GM23338 (cell line): Measurements from ENCODE around the gene GUCY1A1. TPM values are rescaled to one million over a fixed set of nuclear protein-coding genes. Genes with fewer than 3 reads are reported as not detected.
A peak's percentile ranks its signal among the peaks of the same experiment; 100 is the strongest.

ENCODE experiments used
- ATAC-seq: fragments of 200-7000 bp; cut with Tn5 transposase; 3 replicates; pipeline ENCODE4 v1.9.1; 2020
- DNase-seq: peaks from one replicate; pipeline ENCODE4 v3.0.0-alpha.2; 2015; ENCODE audit warnings: low spot score
- H2AFZ ChIP-seq: fragments of 200-600 bp; sonication (generic); 2 replicates; pipeline ENCODE4 v1.8.0; 2016; ENCODE audit warnings: antibody characterized with exemption, mild to moderate bottlenecking, moderate library complexity
- H3F3A ChIP-seq: fragments of 200-600 bp; sonication (generic); replicated peaks from 2 replicates; pipeline ENCODE4 v1.8.0; 2017; ENCODE audit warnings: antibody characterized with exemption, mixed run types, low read depth
- H3K27ac ChIP-seq: fragments of 200-600 bp; sonication (generic); 2 replicates; pipeline ENCODE4 v1.6.1; 2016; ENCODE audit warnings: low read depth
- H3K27me3 ChIP-seq: fragments of 200-600 bp; sonication (generic); 2 replicates; pipeline ENCODE4 v1.8.0; 2016; ENCODE audit warnings: mild to moderate bottlenecking, mixed run types, moderate library complexity; ENCODE audit not compliant: insufficient read depth
- H3K36me3 ChIP-seq: fragments of 200-600 bp; sonication (generic); 2 replicates; pipeline ENCODE4 v1.8.0; 2016; ENCODE audit warnings: mild to moderate bottlenecking; ENCODE audit not compliant: insufficient read depth
- H3K4me1 ChIP-seq: fragments of 200-600 bp; sonication (generic); 2 replicates; pipeline ENCODE4 v1.8.0; 2016; ENCODE audit warnings: mild to moderate bottlenecking, moderate library complexity; ENCODE audit not compliant: insufficient read depth
- H3K4me2 ChIP-seq: fragments of 200-600 bp; sonication (generic); 2 replicates; pipeline ENCODE4 v1.7.1; 2017; ENCODE audit warnings: mixed run types
- H3K4me3 ChIP-seq: fragments of 200-600 bp; sonication (generic); 2 replicates; pipeline ENCODE4 v1.6.1; 2016; ENCODE audit warnings: mixed run types
- H3K79me2 ChIP-seq: fragments of 200-600 bp; sonication (generic); replicated peaks from 2 replicates; pipeline ENCODE4 v1.8.0; 2017; ENCODE audit warnings: mild to moderate bottlenecking; ENCODE audit not compliant: insufficient read depth
- H3K9me2 ChIP-seq: fragments of 200-600 bp; sonication (generic); 2 replicates; pipeline ENCODE4 v1.8.0; 2017; ENCODE audit not compliant: insufficient read depth
- H4K20me1 ChIP-seq: fragments of 200-600 bp; sonication (generic); replicated peaks from 2 replicates; pipeline ENCODE4 v1.8.0; 2017; ENCODE audit warnings: mild to moderate bottlenecking; ENCODE audit not compliant: insufficient read depth
- H3K27ac Mint-ChIP-seq: 2 replicates; pipeline ENCODE4 v1.8.0; 2020; ENCODE audit warnings: inconsistent platforms, mild to moderate bottlenecking, moderate library complexity, mixed read lengths
- H3K27me3 Mint-ChIP-seq: 3 replicates; pipeline ENCODE4 v1.8.0; 2022; ENCODE audit warnings: low read depth, mild to moderate bottlenecking, moderate library complexity, mixed read lengths, inconsistent platforms; ENCODE audit not compliant: insufficient read depth, poor library complexity
- H3K36me3 Mint-ChIP-seq: 3 replicates; pipeline ENCODE4 v1.8.0; 2021; ENCODE audit warnings: low read depth, mild to moderate bottlenecking, inconsistent platforms, moderate library complexity, mixed read lengths
- H3K4me1 Mint-ChIP-seq: 3 replicates; pipeline ENCODE4 v1.8.0; 2020; ENCODE audit warnings: mild to moderate bottlenecking, inconsistent platforms, mixed read lengths
- H3K4me3 Mint-ChIP-seq: 3 replicates; pipeline ENCODE4 v1.8.0; 2021; ENCODE audit warnings: moderate library complexity, mild to moderate bottlenecking, inconsistent platforms, mixed read lengths
- H3K9me3 Mint-ChIP-seq: 3 replicates; pipeline ENCODE4 v1.8.0; 2020; ENCODE audit warnings: moderate library complexity, mild to moderate bottlenecking, inconsistent platforms, mixed read lengths
- CREB1 ChIP-seq: fragments of 250-450 bp; sonication (Bioruptor Pico); IDR thresholded peaks from 2 replicates; pipeline ENCODE4 v1.5.0; 2020; ENCODE audit warnings: low read depth, mild to moderate bottlenecking, moderate library complexity
- CTCF ChIP-seq, 2 experiments: fragments of 200-600 bp in 1 of 2; sonication (generic) in 1 of 2; conservative IDR thresholded peaks; 2 replicates each; pipeline versions ENCODE4 v1.5.1 to v1.6.1; 2016 to 2017; ENCODE audit warnings: antibody characterized with exemption in 2 of 2, low read depth in 2 of 2, mild to moderate bottlenecking in 2 of 2, moderate library complexity in 1 of 2
- EZH2 ChIP-seq: fragments of 200-600 bp; sonication (generic); IDR thresholded peaks from one replicate; pipeline ENCODE4 v1.8.0; 2017; ENCODE audit warnings: antibody characterized with exemption, mild to moderate bottlenecking, low read depth; ENCODE audit not compliant: unreplicated experiment
- EZH2phosphoT487 ChIP-seq: fragments of 200-600 bp; sonication (generic); IDR thresholded peaks from one replicate; pipeline ENCODE4 v1.8.1; 2018; ENCODE audit warnings: antibody characterized with exemption; ENCODE audit not compliant: unreplicated experiment
- NANOG ChIP-seq: IDR thresholded peaks from 2 replicates; pipeline ENCODE4 v1.6.1; 2016; ENCODE audit warnings: antibody characterized with exemption, borderline replicate concordance
- POLR2AphosphoS5 ChIP-seq: IDR thresholded peaks from 2 replicates; pipeline ENCODE4 v1.6.1; 2016; ENCODE audit warnings: antibody characterized with exemption, low read depth
- REST ChIP-seq: IDR thresholded peaks from one replicate; pipeline ENCODE4 v1.6.1; 2018; ENCODE audit warnings: antibody characterized with exemption; ENCODE audit not compliant: unreplicated experiment
- STAT1 ChIP-seq: IDR thresholded peaks from one replicate; pipeline ENCODE4 v1.6.1; 2016; ENCODE audit warnings: antibody characterized with exemption; ENCODE audit not compliant: unreplicated experiment
- ZNF331 ChIP-seq: fragments of 250-450 bp; sonication (Bioruptor Pico); IDR thresholded peaks from 2 replicates; pipeline ENCODE4 v1.5.0; 2020; ENCODE audit warnings: low read depth, mild to moderate bottlenecking, moderate library complexity
- ZNF462 ChIP-seq: fragments of 250-450 bp; sonication (Bioruptor Pico); IDR thresholded peaks from 2 replicates; pipeline ENCODE4 v1.5.0; 2020; ENCODE audit warnings: mild to moderate bottlenecking, moderate library complexity
- polyA plus RNA-seq: library from polyadenylated mRNA; unstranded; fragments of >200 nt; fragmentation: Nextera tagmentation; extraction: Ambion mirVana; gene quantifications from 2 replicates; pipeline ENCODE4 v1.2.1, GENCODE V29; 2016
- total RNA-seq: library from RNA; depleted of rRNA; stranded (reverse); fragments of >200 nt; shearing (Covaris generic); gene quantifications from 2 replicates; pipeline ENCODE4 v1.2.3, GENCODE V29; 2014

Gene GUCY1A1
- total and polyA plus RNA-seq, 2 experiments from 2014 or later: not detected

GRCh38 chr4:155769090-155769489 is 102.4 kb downstream of the GUCY1A1 start:
- ATAC-seq (no peak), DNase-seq (no peak)
- no peak overlapping the region for H3K4me3 ChIP-seq
- TF ChIP-seq CREB1 (CRISPR knock-in tag) (no peak), CTCF (conservative IDR thresholded peaks at IDR 0.05; ENCODE audit: low read depth in 2 of 2) (no peak), EZH2 (no peak), ZNF331 (CRISPR knock-in tag) (no peak), STAT1 (no peak), REST (no peak), POLR2AphosphoS5 (no peak), NANOG (no peak)
- Mint-ChIP-seq H3K27me3 (peaks cover 2% of the 10 kb centered on the region), H3K4me3 (no peak overlapping the region), H3K27ac (no peak overlapping the region), H3K36me3 (no peaks in the 10 kb centered on the region), H3K4me1 (peaks cover 18% of the 10 kb centered on the region), H3K9me3 (no peaks in the 10 kb centered on the region)
- H4K20me1 ChIP-seq: no peaks in the 10 kb centered on the region
- peaks cover 15% of the 10 kb centered on the region for H3K4me1 ChIP-seq
- no peaks in the 10 kb centered on the region for H3K36me3 ChIP-seq
- no peaks in the 10 kb centered on the region for H3K27me3 ChIP-seq
- no peaks in the 10 kb centered on the region for H3K79me2 ChIP-seq
- H3K4me2 ChIP-seq: no peak overlapping the region; the same call in 1 of the 2 replicates
- no peak overlapping the region for H3K27ac ChIP-seq
- no peaks in the 10 kb centered on the region for H3F3A ChIP-seq
- H2AFZ ChIP-seq: no peak overlapping the region
- H3K9me2 ChIP-seq: no peaks in the 10 kb centered on the region

GRCh38 chr4:155772459-155773195 is 106.0 kb downstream of the GUCY1A1 start:
- ATAC-seq (no peak; the same call in 2 of the 3 replicates), DNase-seq (peak; percentile 71)
- H3K27me3 ChIP-seq: no peaks in the 10 kb centered on the region
- H3K4me1 ChIP-seq: peaks cover 23% of the 10 kb centered on the region
- no peaks in the 10 kb centered on the region for H3K36me3 Mint-ChIP-seq
- peak overlapping the region; percentile 40; the same call in 1 of the 2 replicates for H3K27ac Mint-ChIP-seq
- no peaks in the 10 kb centered on the region for H3K9me3 Mint-ChIP-seq
- no peaks in the 10 kb centered on the region for H3K79me2 ChIP-seq
- H3F3A ChIP-seq: no peaks in the 10 kb centered on the region
- no peak overlapping the region for H3K4me3 ChIP-seq
- H3K9me2 ChIP-seq: no peaks in the 10 kb centered on the region
- no peak overlapping the region for H3K4me2 ChIP-seq
- H2AFZ ChIP-seq: no peak overlapping the region
- H3K27me3 Mint-ChIP-seq: peaks cover 2% of the 10 kb centered on the region
- H3K4me3 Mint-ChIP-seq: no peak overlapping the region
- no peak overlapping the region for H3K27ac ChIP-seq
- no peaks in the 10 kb centered on the region for H3K36me3 ChIP-seq
- H3K4me1 Mint-ChIP-seq: peaks cover 24% of the 10 kb centered on the region
- no peaks in the 10 kb centered on the region for H4K20me1 ChIP-seq
- TF ChIP-seq EZH2 (no peak), ZNF462 (CRISPR knock-in tag) (no peak), POLR2AphosphoS5 (no peak), EZH2phosphoT487 (no peak)
